HepG2 (cell line): Measurements from ENCODE around the gene ZNF3. TPM values are rescaled to one million over a fixed set of nuclear protein-coding genes. Genes with fewer than 3 reads are reported as not detected.

Source experiments
- ATAC-seq: fragments of 200-7000 bp; cut with Tn5 transposase; 3 replicates; pipeline ENCODE4 v1.9.1; 2020; ENCODE audit warnings: mild to moderate bottlenecking, moderate library complexity
- BruUV-seq: library from RNA; stranded (reverse); fragments of 400-500 nt; replicated peaks from 2 replicates; lab custom pipeline; 2021; lab: Mats Ljungman, UMichigan
- CTCF ChIA-PET: fragments of 300-600 bp; formaldehyde crosslinking; extraction: SDS; loops from one replicate; lab custom pipeline; 2021; ENCODE audit warnings: low total read pairs, inconsistent platforms, low intra/inter-chr PET ratio; lab: Yijun Ruan, JAX
- POLR2A ChIA-PET: fragments of 350-600 bp; sonication (Branson Sonifier 250); formaldehyde crosslinking; loops from one replicate; lab custom pipeline; 2020; ENCODE audit warnings: antibody characterized with exemption, inconsistent platforms; lab: Yijun Ruan, JAX
- DNase-seq: peaks from one replicate; pipeline ENCODE4 v3.0.0-alpha.2; 2015; ENCODE audit warnings: low spot score
- FAIRE-seq: peaks from 3 replicates; lab custom pipeline; 2011; peaks lifted over from hg19 to GRCh38; lab: Jason Lieb, UNC
- H2AFZ ChIP-seq: one replicate; pipeline ENCODE4 v1.6.1; 2011; ENCODE audit warnings: low read length, inconsistent platforms
- H3K27ac ChIP-seq: fragments of 300-600 bp; 3 replicates; pipeline ENCODE4 v1.8.0; 2011; ENCODE audit warnings: mixed run types, mild to moderate bottlenecking, mixed read lengths, low read length, inconsistent platforms; ENCODE audit not compliant: insufficient read depth; ENCODE audit errors: extremely low read length
- H3K27me3 ChIP-seq, 2 experiments: fragments of 200-600 bp in 1 of 2; 2 replicates in 1 of 2; 3 replicates in 1 of 2; pipeline versions ENCODE4 v1.6.0 to v1.8.0; 2011; ENCODE audit warnings: low read length in 2 of 2, mild to moderate bottlenecking in 2 of 2, moderate library complexity in 2 of 2, inconsistent platforms in 1 of 2; ENCODE audit not compliant: insufficient read depth in 2 of 2, control insufficient read depth in 1 of 2
- H3K36me3 ChIP-seq, 2 experiments: fragments of 200-600 bp in 1 of 2; replicated peaks in 1 of 2; 2 replicates in 1 of 2; 3 replicates in 1 of 2; pipeline versions ENCODE4 v1.5.1 to v1.8.0; 2011; ENCODE audit warnings: low read length in 2 of 2, inconsistent platforms in 1 of 2; ENCODE audit not compliant: insufficient read depth in 2 of 2, control insufficient read depth in 1 of 2
- H3K4me1 ChIP-seq: 2 replicates; pipeline ENCODE4 v1.5.1; 2012; ENCODE audit warnings: low read length, inconsistent platforms; ENCODE audit not compliant: insufficient read depth
- H3K4me2 ChIP-seq: 2 replicates; pipeline ENCODE4 v1.6.0; 2011; ENCODE audit warnings: low read depth, low read length, inconsistent platforms
- H3K4me3 ChIP-seq, 3 experiments: fragments of 200-600 bp in 1 of 3; sonication (generic), shearing (Covaris generic) in 1 of 3; replicated peaks in 1 of 3; 2 replicates each; pipeline ENCODE4 v1.5.1; 2011 to 2016; ENCODE audit warnings: low read length in 3 of 3, inconsistent platforms in 2 of 3, low read depth in 2 of 3, mild to moderate bottlenecking in 2 of 3, control low read depth in 1 of 3, mixed read lengths in 1 of 3; ENCODE audit not compliant: insufficient read depth in 1 of 3
- H3K79me2 ChIP-seq: one replicate; pipeline ENCODE4 v1.6.1; 2011; ENCODE audit warnings: low read length, inconsistent platforms; ENCODE audit not compliant: insufficient read depth
- H3K9ac ChIP-seq: 2 replicates; pipeline ENCODE4 v1.6.0; 2011; ENCODE audit warnings: mild to moderate bottlenecking, low read depth, low read length, inconsistent platforms; ENCODE audit not compliant: insufficient read depth
- H3K9me3 ChIP-seq: 2 replicates; pipeline ENCODE4 v1.5.1; 2012; ENCODE audit warnings: mild to moderate bottlenecking, low read length
- H4K20me1 ChIP-seq: 2 replicates; pipeline ENCODE4 v1.6.0; 2011; ENCODE audit warnings: inconsistent platforms, mild to moderate bottlenecking, low read length, moderate library complexity; ENCODE audit not compliant: insufficient read depth
- ATF2 ChIP-seq: sonication (generic); formaldehyde crosslinking; IDR thresholded peaks from 2 replicates; pipeline ENCODE4 v1.4.0; 2020; ENCODE audit warnings: missing genetic modification reagents
- ATF4 ChIP-seq, 2 experiments: fragments of 450-650 bp in 1 of 2; sonication (generic) in 1 of 2; formaldehyde crosslinking; IDR thresholded peaks; 2 replicates each; pipeline versions ENCODE4 v1.5.0 to v1.8.0; 2020 to 2022; ENCODE audit warnings: mild to moderate bottlenecking in 1 of 2, missing genetic modification reagents in 1 of 2
- GATA4 ChIP-seq: sonication (generic); IDR thresholded peaks from 2 replicates; pipeline ENCODE4 v1.6.1; 2016; ENCODE audit warnings: antibody characterized with exemption, low read depth, borderline replicate concordance
- GPBP1L1 ChIP-seq: sonication (generic); formaldehyde crosslinking; IDR thresholded peaks from 2 replicates; pipeline ENCODE4 v1.5.0; 2020; ENCODE audit warnings: mild to moderate bottlenecking, missing genetic modification reagents
- HMGXB4 ChIP-seq, 2 experiments: sonication (generic) in 1 of 2; formaldehyde crosslinking in 1 of 2; IDR thresholded peaks; 2 replicates each; pipeline versions ENCODE4 v1.4.0 to v1.6.1; 2018 to 2020; ENCODE audit warnings: missing genetic modification reagents in 2 of 2, borderline replicate concordance in 1 of 2, low read depth in 1 of 2, mild to moderate bottlenecking in 1 of 2, missing biosample characterization in 1 of 2
- HNRNPH1 ChIP-seq: fragments of 200-400 bp; formaldehyde crosslinking; optimal IDR thresholded peaks from 2 replicates; pipeline ENCODE3; 2017; ENCODE audit warnings: mild to moderate bottlenecking, low read depth, low read length
- HOXA9 ChIP-seq: sonication (generic); formaldehyde crosslinking; IDR thresholded peaks from 2 replicates; pipeline ENCODE4 v1.8.1; 2022; ENCODE audit warnings: missing genetic modification reagents, mild to moderate bottlenecking, moderate library complexity, borderline replicate concordance
- NCOA1 ChIP-seq: sonication (generic); formaldehyde crosslinking; IDR thresholded peaks from 2 replicates; pipeline ENCODE4 v1.9.0; 2021; ENCODE audit warnings: missing genetic modification reagents
- NFYB ChIP-seq: sonication (generic); formaldehyde crosslinking; IDR thresholded peaks from 2 replicates; pipeline ENCODE4 v1.4.0; 2020; ENCODE audit warnings: missing genetic modification reagents
- PHB2 ChIP-seq: fragments of 450-650 bp; IDR thresholded peaks from 2 replicates; pipeline ENCODE4 v1.6.1; 2018; ENCODE audit not compliant: partially characterized antibody
- TSC22D2 ChIP-seq: sonication (generic); formaldehyde crosslinking; IDR thresholded peaks from 2 replicates; pipeline ENCODE4 v1.5.1; 2020; ENCODE audit warnings: missing genetic modification reagents, mild to moderate bottlenecking, borderline replicate concordance
- ZFP90 ChIP-seq: sonication (generic); formaldehyde crosslinking; IDR thresholded peaks from 2 replicates; pipeline ENCODE4 v1.8.0; 2022; ENCODE audit warnings: missing genetic modification reagents, mild to moderate bottlenecking, inconsistent platforms, borderline replicate concordance
- ZNF232 ChIP-seq: sonication (generic); formaldehyde crosslinking; IDR thresholded peaks from 2 replicates; pipeline ENCODE4 v1.4.0; 2020; ENCODE audit warnings: missing genetic modification reagents, borderline replicate concordance
- ZNF644 ChIP-seq: IDR thresholded peaks from 2 replicates; pipeline ENCODE4 v1.6.1; 2016; ENCODE audit warnings: low read depth
- ZNF737 ChIP-seq: sonication (generic); formaldehyde crosslinking; IDR thresholded peaks from 2 replicates; pipeline ENCODE4 v1.5.0; 2020; ENCODE audit warnings: missing genetic modification reagents, mild to moderate bottlenecking, borderline replicate concordance
- ZNF747 ChIP-seq: sonication (generic); formaldehyde crosslinking; IDR thresholded peaks from 2 replicates; pipeline ENCODE4 v1.8.1; 2023; ENCODE audit warnings: missing genetic modification reagents, mild to moderate bottlenecking, borderline replicate concordance
- ZSCAN29 ChIP-seq: sonication (generic); formaldehyde crosslinking; conservative IDR thresholded peaks from 2 replicates; pipeline ENCODE4 v1.4.0; 2020; ENCODE audit warnings: mild to moderate bottlenecking, missing genetic modification reagents
- WGBS: methylation state at CpG from one replicate; pipeline ENCODE4 v1.1.6; 2017; ENCODE audit warnings: low lambda C conversion rate; 5-methylcytosine and 5-hydroxymethylcytosine counted together
- in situ Hi-C: cut with HindIII; loops from 2 replicates; pipeline ENCODE4 v1.10.0; 2017; ENCODE audit warnings: low pct_unique_long_range_greater_than_20kb; ENCODE audit not compliant: extremely low pct_ligation_motif_present
- intact Hi-C: fragments of 100-400 bp; cut with micrococcal nuclease; formaldehyde crosslinking; loops from one replicate; pipeline ENCODE4 v1.10.0; 2022; ENCODE audit not compliant: unreplicated experiment
- polyA plus RNA-seq, 8 experiments: library from polyadenylated mRNA; depleted of rRNA in 3 of 8; stranded (reverse) in 7 of 8; unstranded in 1 of 8; fragments of >200 nt; fragmentation: Illumina TruSeq in 4 of 8; extraction: Trizol in 4 of 8; gene quantifications; 2 replicates each; pipeline versions ENCODE4 v1.2.1 to v1.2.3, GENCODE V29; 2011 to 2016; ENCODE audit warnings: low read depth in 4 of 8, missing spikeins in 1 of 8, mixed read lengths in 1 of 8; ENCODE audit not compliant: insufficient read depth in 1 of 8
- total RNA-seq, 5 experiments: library from RNA; depleted of rRNA; stranded (reverse); fragments of >200 nt; fragmentation: Illumina TruSeq; extraction: Trizol; gene quantifications; 2 replicates each; pipeline ENCODE4 v1.2.3, GENCODE V29; 2016; ENCODE audit warnings: low read depth in 1 of 5

The ZNF3 gene
- total and polyA plus RNA-seq, 2 of the 13 experiments (the other 11 are each of a cell fraction or from before 2014, with no cell fraction given): 33.7 to 56.9 TPM

GRCh38 chr7:100111914-100112313 is 30.4 kb upstream of the ZNF3 start:
- no peak for DNase-seq
- in situ Hi-C loops: no loop called here
- Histone ChIP-seq H3K27me3 (no peaks in the 10 kb centered on the region), H3K9me3 (no peaks in the 10 kb centered on the region), H2AFZ (no peak overlapping the region), H3K27ac (no peak overlapping the region), H3K36me3 (peaks cover 6 to 33% of the 10 kb centered on the region in 2 experiments; a peak in 4 of 5 replicates)
- TF ChIP-seq ATF4 (CRISPR knock-in tag; IDR thresholded peaks at IDR 0.05) (no peak), ZFP90 (no peak), HNRNPH1 (no peak), ATF2 (no peak), HMGXB4 (CRISPR knock-in tag; IDR thresholded peaks at IDR 0.05; ENCODE audit: borderline replicate concordance in 1 of 2, low read depth in 1 of 2) (no peak), GPBP1L1 (CRISPR knock-in tag) (no peak), ZNF747 (CRISPR knock-in tag) (no peak), NFYB (CRISPR knock-in tag) (no peak), NCOA1 (CRISPR knock-in tag) (no peak), ZSCAN29 (CRISPR knock-in tag) (no peak), ZNF644 (no peak), PHB2 (no peak), ZNF737 (CRISPR knock-in tag) (no peak), TSC22D2 (CRISPR knock-in tag) (no peak), GATA4 (no peak), ZNF232 (CRISPR knock-in tag) (no peak), HOXA9 (no peak)
- TF ChIP-seq, all 625 proteins: peak for 0
- Histone ChIP-seq H3K79me2 (no peaks in the 10 kb centered on the region), H4K20me1 (no peaks in the 10 kb centered on the region), H3K4me3 (no peak overlapping the region), H3K4me2 (no peak overlapping the region), H3K9ac (no peak overlapping the region), H3K4me1 (peaks cover 22% of the 10 kb centered on the region)
- intact Hi-C loops: no loop called here
- FAIRE-seq: no peak
- peak; percentile 16; the same call in 1 of the 3 replicates for ATAC-seq
- WGBS: 92% methylated on average over 10 of the region's 13 CpGs
- no TSS peak for BruUV-seq
- CTCF ChIA-PET: no interaction called here
- POLR2A ChIA-PET: no interaction called here
